ENCODE measurements around the gene KCND2.
A peak's percentile ranks its signal among the peaks of the same experiment; 100 is the strongest.

The KCND2 gene

DNA sequence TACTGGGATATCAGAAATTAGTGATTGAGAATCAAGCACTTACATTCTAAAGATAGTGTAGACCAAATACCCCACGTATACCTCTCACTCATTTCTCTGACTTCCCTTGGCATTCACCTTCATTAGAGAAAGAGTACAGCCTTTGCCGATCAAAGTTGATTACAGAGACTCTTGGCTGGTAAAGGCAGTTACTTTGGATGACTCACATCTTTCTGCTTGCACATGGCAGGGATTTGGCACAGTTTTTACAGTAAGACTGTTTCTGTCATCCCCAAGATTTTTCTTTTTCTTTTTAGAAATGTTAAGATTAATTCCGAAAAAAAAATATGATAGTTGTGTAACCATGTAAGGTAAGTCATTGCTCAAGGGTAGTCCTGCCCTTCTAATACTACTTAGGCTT is 442.0 kb downstream of the KCND2 start:
- DNase-seq, result no peak

- no peak for DNase-seq
Observed at GRCh38 chr7:120716307-120716706, 443.3 kb downstream of the KCND2 start.

GRCh38 chr7:120717166-120717565 is 444.2 kb downstream of the KCND2 start:
- DNase-seq, result no peak

DNA sequence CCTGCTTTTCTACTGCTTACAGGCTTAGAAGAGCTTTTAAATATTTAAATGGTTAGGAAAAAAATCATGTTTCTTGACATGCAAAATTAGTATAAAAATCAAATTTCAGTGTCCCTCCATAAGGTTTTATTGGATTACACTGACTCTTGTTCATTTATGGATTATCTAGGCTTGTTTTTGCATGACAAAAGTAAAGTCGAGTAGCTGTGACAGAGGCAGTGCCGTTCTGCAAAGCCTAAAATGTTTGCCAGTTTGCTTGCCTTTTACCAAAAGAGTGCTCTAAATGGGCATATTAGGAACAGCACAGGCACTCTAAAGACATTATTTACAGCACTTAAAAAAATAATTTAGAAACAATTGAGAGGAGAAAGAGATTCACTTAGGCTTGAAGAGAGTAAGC is 445.4 kb downstream of the KCND2 start:
- DNase-seq, result no peak

DNA sequence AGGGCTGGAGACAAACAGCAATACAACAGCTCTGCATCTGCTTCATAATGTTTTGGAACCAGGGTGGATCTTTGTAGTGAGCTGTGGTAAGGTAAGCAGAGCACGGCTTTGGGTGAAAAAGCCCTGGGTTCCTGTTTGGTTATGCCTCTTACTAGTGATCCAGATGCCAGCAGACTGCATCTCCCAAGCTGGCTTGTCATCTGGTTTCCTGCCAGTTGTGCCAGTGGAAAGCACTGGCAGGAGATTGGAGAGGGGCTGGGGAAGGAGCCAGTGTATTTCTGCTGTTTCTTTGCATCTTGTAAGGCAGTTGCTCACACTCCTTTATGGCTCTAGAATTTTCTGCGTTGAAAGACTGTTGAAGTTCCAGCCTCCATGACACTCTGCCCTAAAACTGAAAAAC is 447.3 kb downstream of the KCND2 start:
- DNase-seq, result no peak

- no peak for DNase-seq
Observed at GRCh38 chr7:120723465-120724385, 450.8 kb downstream of the KCND2 start.

GRCh38 chr7:120724448-120724847 is 451.5 kb downstream of the KCND2 start:
- DNase-seq, result no peak

GRCh38 chr7:120724955-120725354 is 452.0 kb downstream of the KCND2 start:
- DNase-seq, result no peak

DNA sequence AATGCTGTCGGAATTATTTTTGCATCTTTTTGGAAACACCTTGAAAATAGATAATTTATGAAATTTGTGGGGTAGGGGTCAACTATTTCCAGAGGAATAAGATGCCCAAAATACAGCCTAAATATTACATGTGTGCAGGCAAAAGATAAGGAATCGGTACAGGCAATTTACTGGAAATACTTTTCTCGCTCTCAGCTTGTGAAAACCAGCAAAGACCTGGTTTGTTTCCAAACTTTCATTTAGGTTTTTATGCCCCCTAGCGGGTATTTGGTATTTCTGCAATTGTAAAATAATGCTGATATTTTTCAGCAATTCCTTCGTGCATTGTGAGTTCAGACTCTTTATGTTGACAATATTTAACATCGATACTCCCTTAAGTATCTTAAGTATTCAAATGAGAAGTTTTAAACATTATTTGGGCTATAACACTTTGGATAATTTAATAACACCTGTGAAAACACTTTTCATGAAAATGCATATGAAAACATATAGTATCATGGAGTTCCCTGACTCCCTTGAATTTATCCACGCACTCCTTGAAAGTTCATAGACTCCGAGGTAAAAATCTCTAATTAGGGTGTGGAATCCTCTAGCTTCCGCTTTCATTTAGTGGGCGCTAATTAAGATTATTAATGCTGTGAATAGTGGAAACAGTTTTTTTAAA is 452.5 kb downstream of the KCND2 start:
- peak; percentile 19 for DNase-seq

- no peak for DNase-seq
Observed at GRCh38 chr7:120729245-120729644, 456.3 kb downstream of the KCND2 start.

DNA sequence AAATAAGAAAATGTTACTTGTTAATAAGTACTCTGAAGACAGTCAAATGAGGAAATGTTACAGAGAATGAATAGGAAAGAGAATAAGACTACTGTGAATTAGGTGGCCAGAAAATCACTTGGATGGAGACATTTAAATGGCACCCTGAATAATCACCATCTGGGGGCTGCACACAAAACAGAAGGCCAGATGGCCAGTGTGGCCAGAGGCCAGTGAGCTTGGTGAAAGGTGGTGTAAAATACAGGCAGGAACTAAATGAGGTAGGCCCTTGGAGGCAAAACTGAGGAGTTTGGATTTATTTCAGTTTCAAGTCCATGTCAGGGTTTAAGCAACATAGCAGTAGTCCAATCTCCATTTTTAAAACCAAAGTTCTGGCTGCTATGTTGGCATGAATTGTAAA is 458.3 kb downstream of the KCND2 start:
- no peak for DNase-seq

- no peak for DNase-seq
Observed at GRCh38 chr7:120732256-120732655, 459.3 kb downstream of the KCND2 start.

DNA sequence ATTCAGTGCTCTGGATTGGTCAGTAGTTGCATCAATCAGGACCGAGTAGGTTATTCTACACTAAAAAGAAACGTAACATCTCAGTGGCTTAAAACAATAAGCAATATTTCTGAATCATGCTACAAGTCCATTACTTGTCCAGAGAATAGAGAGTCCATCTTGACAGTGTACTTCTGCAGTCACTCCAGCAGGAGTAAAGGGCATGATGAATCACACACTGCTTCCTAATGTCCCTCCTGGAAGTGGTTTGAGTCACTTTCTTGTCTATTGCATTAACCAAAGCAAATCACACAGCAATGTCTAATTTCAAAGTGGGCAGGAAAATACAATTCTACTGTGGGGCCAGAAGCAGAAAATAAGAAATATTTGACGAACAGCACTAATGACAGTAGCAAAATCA is 460.2 kb downstream of the KCND2 start:
- no peak for DNase-seq

GRCh38 chr7:120733835-120734234 is 460.9 kb downstream of the KCND2 start:
- DNase-seq, result no peak

- DNase-seq, result no peak
Observed at GRCh38 chr7:120735791-120736190, 462.8 kb downstream of the KCND2 start.

DNA sequence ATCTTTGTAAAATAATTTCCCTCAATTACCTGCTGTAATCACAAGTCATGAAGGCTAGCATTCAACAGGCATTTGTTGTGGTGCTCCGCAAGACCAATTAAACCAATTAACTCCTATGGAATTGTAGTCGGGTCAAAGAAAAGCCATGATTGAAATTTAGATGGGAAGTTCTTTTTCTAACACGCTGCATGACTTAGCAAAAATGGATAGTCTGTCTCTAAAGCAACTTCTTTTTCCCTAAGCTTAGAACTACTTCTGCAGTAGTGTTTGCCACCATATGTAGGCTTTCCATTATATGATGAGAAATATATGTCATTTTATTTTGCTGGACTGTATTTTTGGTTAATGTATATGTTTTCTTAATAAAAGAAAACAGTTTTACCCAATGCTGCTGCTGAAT is 465.8 kb downstream of the KCND2 start:
- DNase-seq, result no peak

- no peak for DNase-seq
Observed at GRCh38 chr7:120740348-120740747, 467.4 kb downstream of the KCND2 start.

DNA sequence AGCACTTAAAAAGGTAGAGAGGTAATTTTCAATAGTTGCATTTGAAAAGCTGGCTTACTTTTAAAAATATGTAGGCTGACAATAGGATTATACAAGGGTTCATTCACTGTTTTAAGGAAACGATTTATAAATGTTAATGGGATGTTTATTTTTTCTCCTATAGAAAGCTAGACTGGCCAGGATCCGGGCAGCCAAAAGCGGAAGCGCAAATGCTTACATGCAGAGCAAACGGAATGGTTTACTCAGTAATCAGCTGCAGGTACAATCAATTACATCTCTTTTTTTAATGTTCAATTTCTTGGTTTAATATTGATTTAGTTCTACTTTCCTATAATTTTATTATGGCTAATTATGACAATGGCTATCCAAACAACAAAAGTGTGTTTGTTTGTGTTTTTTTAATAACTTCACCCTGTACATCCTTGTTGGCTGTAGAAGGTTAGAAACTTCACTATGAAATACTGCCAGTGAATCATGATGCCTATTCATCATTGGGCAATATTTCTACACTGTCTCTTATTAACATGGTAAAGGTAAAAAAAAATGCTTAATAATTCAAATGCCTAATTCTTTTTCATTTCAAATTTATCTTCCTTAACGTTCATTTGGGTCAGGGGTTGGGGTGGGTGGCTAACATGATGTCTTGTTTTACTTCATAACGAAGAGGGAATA is 468.5 kb downstream of the KCND2 start:
- no peak for DNase-seq

- no peak for DNase-seq
Observed at GRCh38 chr7:120742372-120742771, 469.4 kb downstream of the KCND2 start.

DNA sequence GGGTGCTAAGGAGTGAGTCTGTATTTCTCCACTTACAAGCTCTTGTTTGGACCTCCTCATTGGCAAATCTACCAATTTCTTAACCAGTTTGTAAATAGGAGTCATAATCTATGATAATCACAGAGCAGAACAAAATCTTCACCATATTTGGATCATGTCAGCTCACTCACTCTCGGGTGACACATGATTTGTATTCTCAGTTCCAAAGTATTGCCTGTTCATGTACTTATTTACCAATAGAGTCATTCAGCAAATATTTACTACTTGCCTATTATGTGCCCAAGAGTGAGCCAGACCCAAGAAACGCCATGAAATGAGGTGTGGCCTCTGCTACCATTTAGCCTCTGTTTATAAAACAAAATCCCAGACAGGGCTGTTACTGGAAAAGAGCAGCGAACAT is 470.2 kb downstream of the KCND2 start:
- no peak for DNase-seq

DNA sequence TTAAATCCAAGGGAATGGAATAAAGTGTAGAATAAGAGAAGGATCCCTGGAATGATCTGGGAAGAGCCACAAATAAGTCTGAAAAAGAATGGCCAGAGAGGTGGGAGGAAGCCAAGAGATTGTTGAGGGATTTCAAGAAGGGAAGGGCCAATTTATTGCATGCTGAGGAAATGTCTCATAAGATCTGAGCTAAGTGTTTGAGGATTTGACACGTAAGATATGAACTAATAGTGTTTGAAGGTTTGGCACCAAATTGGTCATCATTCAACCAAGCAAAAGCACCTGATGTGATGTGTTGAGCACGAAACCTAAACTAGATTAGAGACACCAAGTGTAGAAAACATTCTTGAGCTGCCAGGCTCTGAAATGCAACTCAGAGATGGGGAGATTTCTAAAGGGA is 487.1 kb downstream of the KCND2 start:
- DNase-seq, result peak; percentile 59

- no peak for DNase-seq
Observed at GRCh38 chr7:120760851-120761250, 487.9 kb downstream of the KCND2 start.

DNA sequence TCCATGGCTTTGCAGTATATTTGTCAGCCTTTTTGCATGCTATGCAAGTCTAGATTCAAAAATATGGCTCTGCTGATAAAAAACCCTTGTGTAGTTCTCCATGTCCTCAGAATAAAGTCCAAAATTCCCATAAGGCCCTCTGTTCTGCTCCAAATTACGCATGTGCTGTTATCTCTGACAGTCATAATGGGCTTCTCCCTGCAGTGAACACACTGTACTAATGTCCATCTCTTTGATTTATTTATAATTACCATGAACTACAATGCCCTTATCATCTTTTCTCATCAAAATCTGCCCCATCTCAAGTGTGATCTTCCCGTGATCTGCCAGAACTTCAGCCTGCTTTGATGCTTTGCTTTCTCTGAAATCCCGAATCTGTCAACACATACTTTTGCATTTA is 497.2 kb downstream of the KCND2 start:
- DNase-seq, result no peak

- no peak for DNase-seq
Observed at GRCh38 chr7:120774481-120774880, 501.5 kb downstream of the KCND2 start.
